GM10248 (cell line): ENCODE data around the gene SCP2.

Source experiments
- CTCF ChIA-PET: fragments of 300-600 bp; sonication (Branson Sonifier 250); formaldehyde crosslinking; extraction: SDS; loops from one replicate; lab custom pipeline; 2021; ENCODE audit warnings: antibody characterized with exemption; lab: Yijun Ruan, JAX
- POLR2A ChIA-PET: fragments of 350-650 bp; sonication (Branson Sonifier 250); formaldehyde crosslinking; extraction: SDS; loops from one replicate; lab custom pipeline; 2020; ENCODE audit warnings: antibody characterized with exemption; lab: Yijun Ruan, JAX
- DNase-seq: peaks from one replicate; pipeline ENCODE4 v3.0.0; 2012; ENCODE audit errors: extremely low spot score
- CTCF ChIP-seq: IDR thresholded peaks from 2 replicates; pipeline ENCODE4 v1.5.1; 2012; ENCODE audit warnings: mild to moderate bottlenecking, low read depth; ENCODE audit errors: extremely low read depth, missing control alignments, control extremely low read depth

Gene SCP2

GRCh38 chr1:53037159-53037558 is 110.1 kb downstream of the SCP2 start:
- TF ChIP-seq CTCF, result no peak
- ChIA-PET POLR2A (no interaction called here), CTCF (no interaction called here)
- no peak for DNase-seq

- POLR2A ChIA-PET, result no interaction called here
- TF ChIP-seq CTCF, result no peak
- CTCF ChIA-PET, result no interaction called here
- no peak for DNase-seq
Observed at GRCh38 chr1:53038566-53038965, 111.5 kb downstream of the SCP2 start.

- CTCF ChIA-PET, result interaction anchor here (1.0 to 1.6 kb wide), 5 partner anchors 9 to 16 kb away, joined by 3 to 5 read pairs (median 3); no protein-coding TSS in a partner anchor
- TF ChIP-seq CTCF, result no peak
- DNase-seq, result no peak
- POLR2A ChIA-PET, result no interaction called here
Observed at GRCh38 chr1:53043271-53043670, 116.2 kb downstream of the SCP2 start.

- ChIA-PET POLR2A (no interaction called here), CTCF (no interaction called here)
- no peak for DNase-seq
- TF ChIP-seq CTCF, result no peak
Observed at GRCh38 chr1:53044926-53045325, 117.8 kb downstream of the SCP2 start.

- POLR2A ChIA-PET, result no interaction called here
- DNase-seq, result no peak
- no peak for TF ChIP-seq CTCF
Observed at GRCh38 chr1:53046930-53047329, 119.9 kb downstream of the SCP2 start.

GRCh38 chr1:53047737-53048736 is 121.0 kb downstream of the SCP2 start:
- no peak for TF ChIP-seq CTCF
- DNase-seq, result no peak
- ChIA-PET POLR2A (no interaction called here), CTCF (interaction anchor here (0.9 to 1.6 kb wide), 3 partner anchors 8 to 38 kb away, joined by 3 to 4 read pairs (median 3); no protein-coding TSS in a partner anchor)

More at GRCh38 chr1:53046930-53047329, 119.9 kb downstream of the SCP2 start:
- CTCF ChIA-PET, result interaction anchor here (1.0 kb wide), 1 partner anchor 10 kb away, joined by 3 read pairs; no protein-coding TSS in a partner anchor
